GM23338 (cell line): ENCODE data around the gene VENTX. TPM values are rescaled to one million over a fixed set of nuclear protein-coding genes. Genes with fewer than 3 reads are reported as not detected.

Experiments used
- ATAC-seq: fragments of 200-7000 bp; cut with Tn5 transposase; 3 replicates; pipeline ENCODE4 v1.9.1; 2020
- DNase-seq: peaks from one replicate; pipeline ENCODE4 v3.0.0-alpha.2; 2015; ENCODE audit warnings: low spot score
- H2AFZ ChIP-seq: fragments of 200-600 bp; sonication (generic); 2 replicates; pipeline ENCODE4 v1.8.0; 2016; ENCODE audit warnings: antibody characterized with exemption, mild to moderate bottlenecking, moderate library complexity
- H3F3A ChIP-seq: fragments of 200-600 bp; sonication (generic); replicated peaks from 2 replicates; pipeline ENCODE4 v1.8.0; 2017; ENCODE audit warnings: antibody characterized with exemption, mixed run types, low read depth
- H3K27ac ChIP-seq: fragments of 200-600 bp; sonication (generic); 2 replicates; pipeline ENCODE4 v1.6.1; 2016; ENCODE audit warnings: low read depth
- H3K27me3 ChIP-seq: fragments of 200-600 bp; sonication (generic); 2 replicates; pipeline ENCODE4 v1.8.0; 2016; ENCODE audit warnings: mild to moderate bottlenecking, mixed run types, moderate library complexity; ENCODE audit not compliant: insufficient read depth
- H3K36me3 ChIP-seq: fragments of 200-600 bp; sonication (generic); 2 replicates; pipeline ENCODE4 v1.8.0; 2016; ENCODE audit warnings: mild to moderate bottlenecking; ENCODE audit not compliant: insufficient read depth
- H3K4me1 ChIP-seq: fragments of 200-600 bp; sonication (generic); 2 replicates; pipeline ENCODE4 v1.8.0; 2016; ENCODE audit warnings: mild to moderate bottlenecking, moderate library complexity; ENCODE audit not compliant: insufficient read depth
- H3K4me2 ChIP-seq: fragments of 200-600 bp; sonication (generic); 2 replicates; pipeline ENCODE4 v1.7.1; 2017; ENCODE audit warnings: mixed run types
- H3K4me3 ChIP-seq: fragments of 200-600 bp; sonication (generic); 2 replicates; pipeline ENCODE4 v1.6.1; 2016; ENCODE audit warnings: mixed run types
- H3K79me2 ChIP-seq: fragments of 200-600 bp; sonication (generic); replicated peaks from 2 replicates; pipeline ENCODE4 v1.8.0; 2017; ENCODE audit warnings: mild to moderate bottlenecking; ENCODE audit not compliant: insufficient read depth
- H3K9me2 ChIP-seq: fragments of 200-600 bp; sonication (generic); 2 replicates; pipeline ENCODE4 v1.8.0; 2017; ENCODE audit not compliant: insufficient read depth
- H4K20me1 ChIP-seq: fragments of 200-600 bp; sonication (generic); replicated peaks from 2 replicates; pipeline ENCODE4 v1.8.0; 2017; ENCODE audit warnings: mild to moderate bottlenecking; ENCODE audit not compliant: insufficient read depth
- H3K27ac Mint-ChIP-seq: 2 replicates; pipeline ENCODE4 v1.8.0; 2020; ENCODE audit warnings: inconsistent platforms, mild to moderate bottlenecking, moderate library complexity, mixed read lengths
- H3K27me3 Mint-ChIP-seq: 3 replicates; pipeline ENCODE4 v1.8.0; 2022; ENCODE audit warnings: low read depth, mild to moderate bottlenecking, moderate library complexity, mixed read lengths, inconsistent platforms; ENCODE audit not compliant: insufficient read depth, poor library complexity
- H3K36me3 Mint-ChIP-seq: 3 replicates; pipeline ENCODE4 v1.8.0; 2021; ENCODE audit warnings: low read depth, mild to moderate bottlenecking, inconsistent platforms, moderate library complexity, mixed read lengths
- H3K4me1 Mint-ChIP-seq: 3 replicates; pipeline ENCODE4 v1.8.0; 2020; ENCODE audit warnings: mild to moderate bottlenecking, inconsistent platforms, mixed read lengths
- H3K4me3 Mint-ChIP-seq: 3 replicates; pipeline ENCODE4 v1.8.0; 2021; ENCODE audit warnings: moderate library complexity, mild to moderate bottlenecking, inconsistent platforms, mixed read lengths
- H3K9me3 Mint-ChIP-seq: 3 replicates; pipeline ENCODE4 v1.8.0; 2020; ENCODE audit warnings: moderate library complexity, mild to moderate bottlenecking, inconsistent platforms, mixed read lengths
- CREB1 ChIP-seq: fragments of 250-450 bp; sonication (Bioruptor Pico); IDR thresholded peaks from 2 replicates; pipeline ENCODE4 v1.5.0; 2020; ENCODE audit warnings: low read depth, mild to moderate bottlenecking, moderate library complexity
- EZH2 ChIP-seq: fragments of 200-600 bp; sonication (generic); IDR thresholded peaks from one replicate; pipeline ENCODE4 v1.8.0; 2017; ENCODE audit warnings: antibody characterized with exemption, mild to moderate bottlenecking, low read depth; ENCODE audit not compliant: unreplicated experiment
- EZH2phosphoT487 ChIP-seq: fragments of 200-600 bp; sonication (generic); IDR thresholded peaks from one replicate; pipeline ENCODE4 v1.8.1; 2018; ENCODE audit warnings: antibody characterized with exemption; ENCODE audit not compliant: unreplicated experiment
- JUNB ChIP-seq: IDR thresholded peaks from one replicate; pipeline ENCODE4 v1.6.1; 2016; ENCODE audit warnings: antibody characterized with exemption; ENCODE audit not compliant: unreplicated experiment
- NANOG ChIP-seq: IDR thresholded peaks from 2 replicates; pipeline ENCODE4 v1.6.1; 2016; ENCODE audit warnings: antibody characterized with exemption, borderline replicate concordance
- POLR2AphosphoS5 ChIP-seq: IDR thresholded peaks from 2 replicates; pipeline ENCODE4 v1.6.1; 2016; ENCODE audit warnings: antibody characterized with exemption, low read depth
- STAT1 ChIP-seq: IDR thresholded peaks from one replicate; pipeline ENCODE4 v1.6.1; 2016; ENCODE audit warnings: antibody characterized with exemption; ENCODE audit not compliant: unreplicated experiment
- ZNF114 ChIP-seq: fragments of 250-450 bp; sonication (Bioruptor Pico); IDR thresholded peaks from 2 replicates; pipeline ENCODE4 v1.5.0; 2020; ENCODE audit warnings: mild to moderate bottlenecking, moderate library complexity
- ZNF331 ChIP-seq: fragments of 250-450 bp; sonication (Bioruptor Pico); IDR thresholded peaks from 2 replicates; pipeline ENCODE4 v1.5.0; 2020; ENCODE audit warnings: low read depth, mild to moderate bottlenecking, moderate library complexity
- polyA plus RNA-seq: library from polyadenylated mRNA; unstranded; fragments of >200 nt; fragmentation: Nextera tagmentation; extraction: Ambion mirVana; gene quantifications from 2 replicates; pipeline ENCODE4 v1.2.1, GENCODE V29; 2016
- total RNA-seq: library from RNA; depleted of rRNA; stranded (reverse); fragments of >200 nt; shearing (Covaris generic); gene quantifications from 2 replicates; pipeline ENCODE4 v1.2.3, GENCODE V29; 2014
- TF ChIP-seq, protein P1 (sequence below): IDR thresholded peaks from 2 replicates; pipeline ENCODE4 v1.6.1; 2016; ENCODE audit warnings: antibody characterized with exemption
- TF ChIP-seq, protein P2 (sequence below): fragments of 250-450 bp; sonication (Bioruptor Pico); IDR thresholded peaks from 2 replicates; pipeline ENCODE4 v1.5.0; 2020; ENCODE audit warnings: mild to moderate bottlenecking, moderate library complexity
- TF ChIP-seq, protein P3 (sequence below), 2 experiments: fragments of 200-600 bp in 1 of 2; sonication (generic) in 1 of 2; conservative IDR thresholded peaks; 2 replicates each; pipeline versions ENCODE4 v1.5.1 to v1.6.1; 2016 to 2017; ENCODE audit warnings: antibody characterized with exemption in 2 of 2, low read depth in 2 of 2, mild to moderate bottlenecking in 2 of 2, moderate library complexity in 1 of 2
- TF ChIP-seq, protein P4 (sequence below): IDR thresholded peaks from one replicate; pipeline ENCODE4 v1.6.1; 2018; ENCODE audit warnings: antibody characterized with exemption; ENCODE audit not compliant: unreplicated experiment

Gene VENTX
- total and polyA plus RNA-seq, 2 experiments from 2014 or later: 4.8 to 8.1 TPM

DNA sequence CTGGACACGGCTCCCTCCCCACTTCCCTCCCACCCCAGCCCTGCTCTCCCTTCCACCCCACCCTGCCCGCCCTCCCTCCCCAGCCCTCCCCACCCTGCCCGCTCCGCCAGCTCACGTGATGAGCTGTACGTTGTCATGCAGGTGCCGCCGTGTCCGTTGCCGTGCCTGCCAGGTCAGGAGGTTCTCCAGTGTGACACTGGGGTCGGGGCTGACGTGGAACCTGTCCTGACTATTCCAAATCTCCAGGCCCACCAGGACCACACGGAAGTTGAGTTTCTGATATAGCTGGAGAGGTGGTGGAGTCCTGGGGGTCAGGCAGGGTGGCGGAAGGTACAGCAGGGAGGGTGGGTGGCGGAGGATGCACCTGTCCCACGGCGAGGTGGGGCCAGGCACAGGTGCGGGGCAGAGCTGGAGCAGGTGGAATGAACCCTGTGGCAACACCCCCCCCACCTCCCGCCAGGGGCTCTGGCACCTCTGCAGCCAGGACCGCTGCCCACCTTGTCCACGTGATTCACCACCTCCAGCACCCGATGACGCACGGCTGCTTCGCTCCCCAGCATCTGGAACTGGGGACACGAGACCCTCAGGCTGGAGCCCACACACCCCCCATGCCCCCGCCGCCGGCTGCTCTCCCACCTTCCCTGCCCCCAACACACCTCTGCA lies 34.8 kb downstream of the VENTX start:
- H3K36me3 Mint-ChIP-seq: no peaks in the 10 kb centered on the region
- H3F3A ChIP-seq: no peaks in the 10 kb centered on the region
- no peaks in the 10 kb centered on the region for H3K36me3 ChIP-seq
- H3K27ac Mint-ChIP-seq: no peak overlapping the region
- peaks cover 5% of the 10 kb centered on the region for H3K27me3 Mint-ChIP-seq
- H3K9me3 Mint-ChIP-seq: no peaks in the 10 kb centered on the region
- TF ChIP-seq NANOG (no peak), POLR2AphosphoS5 (no peak), STAT1 (no peak), ZNF114 (CRISPR knock-in tag) (no peak), EZH2phosphoT487 (no peak), JUNB (no peak), ZNF331 (no peak), CREB1 (no peak), EZH2 (no peak)
- TF ChIP-seq, protein P1, sequence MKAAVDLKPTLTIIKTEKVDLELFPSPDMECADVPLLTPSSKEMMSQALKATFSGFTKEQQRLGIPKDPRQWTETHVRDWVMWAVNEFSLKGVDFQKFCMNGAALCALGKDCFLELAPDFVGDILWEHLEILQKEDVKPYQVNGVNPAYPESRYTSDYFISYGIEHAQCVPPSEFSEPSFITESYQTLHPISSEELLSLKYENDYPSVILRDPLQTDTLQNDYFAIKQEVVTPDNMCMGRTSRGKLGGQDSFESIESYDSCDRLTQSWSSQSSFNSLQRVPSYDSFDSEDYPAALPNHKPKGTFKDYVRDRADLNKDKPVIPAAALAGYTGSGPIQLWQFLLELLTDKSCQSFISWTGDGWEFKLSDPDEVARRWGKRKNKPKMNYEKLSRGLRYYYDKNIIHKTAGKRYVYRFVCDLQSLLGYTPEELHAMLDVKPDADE: no peak
- TF ChIP-seq, protein P2, sequence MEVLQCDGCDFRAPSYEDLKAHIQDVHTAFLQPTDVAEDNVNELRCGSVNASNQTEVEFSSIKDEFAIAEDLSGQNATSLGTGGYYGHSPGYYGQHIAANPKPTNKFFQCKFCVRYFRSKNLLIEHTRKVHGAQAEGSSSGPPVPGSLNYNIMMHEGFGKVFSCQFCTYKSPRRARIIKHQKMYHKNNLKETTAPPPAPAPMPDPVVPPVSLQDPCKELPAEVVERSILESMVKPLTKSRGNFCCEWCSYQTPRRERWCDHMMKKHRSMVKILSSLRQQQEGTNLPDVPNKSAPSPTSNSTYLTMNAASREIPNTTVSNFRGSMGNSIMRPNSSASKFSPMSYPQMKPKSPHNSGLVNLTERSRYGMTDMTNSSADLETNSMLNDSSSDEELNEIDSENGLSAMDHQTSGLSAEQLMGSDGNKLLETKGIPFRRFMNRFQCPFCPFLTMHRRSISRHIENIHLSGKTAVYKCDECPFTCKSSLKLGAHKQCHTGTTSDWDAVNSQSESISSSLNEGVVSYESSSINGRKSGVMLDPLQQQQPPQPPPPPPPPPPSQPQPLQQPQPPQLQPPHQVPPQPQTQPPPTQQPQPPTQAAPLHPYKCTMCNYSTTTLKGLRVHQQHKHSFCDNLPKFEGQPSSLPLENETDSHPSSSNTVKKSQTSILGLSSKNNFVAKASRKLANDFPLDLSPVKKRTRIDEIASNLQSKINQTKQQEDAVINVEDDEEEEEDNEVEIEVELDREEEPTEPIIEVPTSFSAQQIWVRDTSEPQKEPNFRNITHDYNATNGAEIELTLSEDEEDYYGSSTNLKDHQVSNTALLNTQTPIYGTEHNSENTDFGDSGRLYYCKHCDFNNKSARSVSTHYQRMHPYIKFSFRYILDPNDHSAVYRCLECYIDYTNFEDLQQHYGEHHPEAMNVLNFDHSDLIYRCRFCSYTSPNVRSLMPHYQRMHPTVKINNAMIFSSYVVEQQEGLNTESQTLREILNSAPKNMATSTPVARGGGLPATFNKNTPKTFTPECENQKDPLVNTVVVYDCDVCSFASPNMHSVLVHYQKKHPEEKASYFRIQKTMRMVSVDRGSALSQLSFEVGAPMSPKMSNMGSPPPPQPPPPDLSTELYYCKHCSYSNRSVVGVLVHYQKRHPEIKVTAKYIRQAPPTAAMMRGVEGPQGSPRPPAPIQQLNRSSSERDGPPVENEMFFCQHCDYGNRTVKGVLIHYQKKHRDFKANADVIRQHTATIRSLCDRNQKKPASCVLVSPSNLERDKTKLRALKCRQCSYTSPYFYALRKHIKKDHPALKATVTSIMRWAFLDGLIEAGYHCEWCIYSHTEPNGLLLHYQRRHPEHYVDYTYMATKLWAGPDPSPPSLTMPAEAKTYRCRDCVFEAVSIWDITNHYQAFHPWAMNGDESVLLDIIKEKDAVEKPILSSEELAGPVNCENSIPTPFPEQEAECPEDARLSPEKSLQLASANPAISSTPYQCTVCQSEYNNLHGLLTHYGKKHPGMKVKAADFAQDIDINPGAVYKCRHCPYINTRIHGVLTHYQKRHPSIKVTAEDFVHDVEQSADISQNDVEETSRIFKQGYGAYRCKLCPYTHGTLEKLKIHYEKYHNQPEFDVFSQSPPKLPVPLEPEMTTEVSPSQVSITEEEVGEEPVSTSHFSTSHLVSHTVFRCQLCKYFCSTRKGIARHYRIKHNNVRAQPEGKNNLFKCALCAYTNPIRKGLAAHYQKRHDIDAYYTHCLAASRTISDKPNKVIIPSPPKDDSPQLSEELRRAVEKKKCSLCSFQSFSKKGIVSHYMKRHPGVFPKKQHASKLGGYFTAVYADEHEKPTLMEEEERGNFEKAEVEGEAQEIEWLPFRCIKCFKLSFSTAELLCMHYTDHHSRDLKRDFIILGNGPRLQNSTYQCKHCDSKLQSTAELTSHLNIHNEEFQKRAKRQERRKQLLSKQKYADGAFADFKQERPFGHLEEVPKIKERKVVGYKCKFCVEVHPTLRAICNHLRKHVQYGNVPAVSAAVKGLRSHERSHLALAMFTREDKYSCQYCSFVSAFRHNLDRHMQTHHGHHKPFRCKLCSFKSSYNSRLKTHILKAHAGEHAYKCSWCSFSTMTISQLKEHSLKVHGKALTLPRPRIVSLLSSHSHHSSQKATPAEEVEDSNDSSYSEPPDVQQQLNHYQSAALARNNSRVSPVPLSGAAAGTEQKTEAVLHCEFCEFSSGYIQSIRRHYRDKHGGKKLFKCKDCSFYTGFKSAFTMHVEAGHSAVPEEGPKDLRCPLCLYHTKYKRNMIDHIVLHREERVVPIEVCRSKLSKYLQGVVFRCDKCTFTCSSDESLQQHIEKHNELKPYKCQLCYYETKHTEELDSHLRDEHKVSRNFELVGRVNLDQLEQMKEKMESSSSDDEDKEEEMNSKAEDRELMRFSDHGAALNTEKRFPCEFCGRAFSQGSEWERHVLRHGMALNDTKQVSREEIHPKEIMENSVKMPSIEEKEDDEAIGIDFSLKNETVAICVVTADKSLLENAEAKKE: no peak
- TF ChIP-seq, protein P3, sequence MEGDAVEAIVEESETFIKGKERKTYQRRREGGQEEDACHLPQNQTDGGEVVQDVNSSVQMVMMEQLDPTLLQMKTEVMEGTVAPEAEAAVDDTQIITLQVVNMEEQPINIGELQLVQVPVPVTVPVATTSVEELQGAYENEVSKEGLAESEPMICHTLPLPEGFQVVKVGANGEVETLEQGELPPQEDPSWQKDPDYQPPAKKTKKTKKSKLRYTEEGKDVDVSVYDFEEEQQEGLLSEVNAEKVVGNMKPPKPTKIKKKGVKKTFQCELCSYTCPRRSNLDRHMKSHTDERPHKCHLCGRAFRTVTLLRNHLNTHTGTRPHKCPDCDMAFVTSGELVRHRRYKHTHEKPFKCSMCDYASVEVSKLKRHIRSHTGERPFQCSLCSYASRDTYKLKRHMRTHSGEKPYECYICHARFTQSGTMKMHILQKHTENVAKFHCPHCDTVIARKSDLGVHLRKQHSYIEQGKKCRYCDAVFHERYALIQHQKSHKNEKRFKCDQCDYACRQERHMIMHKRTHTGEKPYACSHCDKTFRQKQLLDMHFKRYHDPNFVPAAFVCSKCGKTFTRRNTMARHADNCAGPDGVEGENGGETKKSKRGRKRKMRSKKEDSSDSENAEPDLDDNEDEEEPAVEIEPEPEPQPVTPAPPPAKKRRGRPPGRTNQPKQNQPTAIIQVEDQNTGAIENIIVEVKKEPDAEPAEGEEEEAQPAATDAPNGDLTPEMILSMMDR (conservative IDR thresholded peaks at IDR 0.05; ENCODE audit: low read depth in 2 of 2): no peak
- TF ChIP-seq, protein P4, sequence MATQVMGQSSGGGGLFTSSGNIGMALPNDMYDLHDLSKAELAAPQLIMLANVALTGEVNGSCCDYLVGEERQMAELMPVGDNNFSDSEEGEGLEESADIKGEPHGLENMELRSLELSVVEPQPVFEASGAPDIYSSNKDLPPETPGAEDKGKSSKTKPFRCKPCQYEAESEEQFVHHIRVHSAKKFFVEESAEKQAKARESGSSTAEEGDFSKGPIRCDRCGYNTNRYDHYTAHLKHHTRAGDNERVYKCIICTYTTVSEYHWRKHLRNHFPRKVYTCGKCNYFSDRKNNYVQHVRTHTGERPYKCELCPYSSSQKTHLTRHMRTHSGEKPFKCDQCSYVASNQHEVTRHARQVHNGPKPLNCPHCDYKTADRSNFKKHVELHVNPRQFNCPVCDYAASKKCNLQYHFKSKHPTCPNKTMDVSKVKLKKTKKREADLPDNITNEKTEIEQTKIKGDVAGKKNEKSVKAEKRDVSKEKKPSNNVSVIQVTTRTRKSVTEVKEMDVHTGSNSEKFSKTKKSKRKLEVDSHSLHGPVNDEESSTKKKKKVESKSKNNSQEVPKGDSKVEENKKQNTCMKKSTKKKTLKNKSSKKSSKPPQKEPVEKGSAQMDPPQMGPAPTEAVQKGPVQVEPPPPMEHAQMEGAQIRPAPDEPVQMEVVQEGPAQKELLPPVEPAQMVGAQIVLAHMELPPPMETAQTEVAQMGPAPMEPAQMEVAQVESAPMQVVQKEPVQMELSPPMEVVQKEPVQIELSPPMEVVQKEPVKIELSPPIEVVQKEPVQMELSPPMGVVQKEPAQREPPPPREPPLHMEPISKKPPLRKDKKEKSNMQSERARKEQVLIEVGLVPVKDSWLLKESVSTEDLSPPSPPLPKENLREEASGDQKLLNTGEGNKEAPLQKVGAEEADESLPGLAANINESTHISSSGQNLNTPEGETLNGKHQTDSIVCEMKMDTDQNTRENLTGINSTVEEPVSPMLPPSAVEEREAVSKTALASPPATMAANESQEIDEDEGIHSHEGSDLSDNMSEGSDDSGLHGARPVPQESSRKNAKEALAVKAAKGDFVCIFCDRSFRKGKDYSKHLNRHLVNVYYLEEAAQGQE: no peak
- H4K20me1 ChIP-seq: no peaks in the 10 kb centered on the region
- no peaks in the 10 kb centered on the region for H3K9me2 ChIP-seq
- peaks cover 4% of the 10 kb centered on the region; the same call in 2 of the 3 replicates for H3K4me1 Mint-ChIP-seq
- ATAC-seq (no peak), DNase-seq (no peak)
- H3K79me2 ChIP-seq: no peaks in the 10 kb centered on the region
- no peaks in the 10 kb centered on the region for H3K27me3 ChIP-seq
- no peak overlapping the region for H3K27ac ChIP-seq
- H3K4me1 ChIP-seq: no peaks in the 10 kb centered on the region
- H2AFZ ChIP-seq: no peak overlapping the region
- no peak overlapping the region for H3K4me3 ChIP-seq
- no peak overlapping the region for H3K4me2 ChIP-seq
- H3K4me3 Mint-ChIP-seq: no peak overlapping the region
